Stimulated activated CD8-positive, alpha-beta memory T cell treated with anti-CD3 and anti-CD28 coated beads, Interleukin-7, amount 100 ng/mL, for 1 hour (primary cell): ENCODE data around the gene ABCB11.
"Not testable (repeated sequence)": the region's sequence is repeated elsewhere in the genome, so short reads cannot be mapped to it uniquely, and the experiment has no call there.

Source experiments
- DNase-seq, 2 donors: peaks; one replicate each; pipeline ENCODE4 v3.0.0-alpha.2; 2020; ENCODE audit warnings: low read depth in 2 of 2

Gene ABCB11

DNA sequence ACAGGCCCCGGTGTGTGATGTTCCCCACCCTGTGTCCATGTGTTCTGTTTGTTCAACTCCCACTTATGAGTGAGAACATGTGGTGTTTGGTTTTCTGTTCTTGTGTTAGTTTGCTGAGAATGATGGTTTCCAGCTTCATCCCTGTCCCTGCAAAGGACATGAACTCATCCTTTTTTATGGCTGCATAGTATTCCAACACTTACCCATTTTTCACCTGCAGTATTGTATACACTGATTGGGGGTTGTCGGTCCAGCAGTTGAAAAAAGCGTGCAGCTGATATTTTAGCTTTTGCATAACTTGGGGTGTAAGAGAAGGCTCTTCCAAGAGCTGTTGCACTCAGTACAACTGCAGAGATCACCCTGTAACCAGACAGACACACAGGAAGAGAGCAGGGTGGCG lies 99.0 kb downstream of the ABCB11 start:
- not testable (repeated sequence) for DNase-seq

DNA sequence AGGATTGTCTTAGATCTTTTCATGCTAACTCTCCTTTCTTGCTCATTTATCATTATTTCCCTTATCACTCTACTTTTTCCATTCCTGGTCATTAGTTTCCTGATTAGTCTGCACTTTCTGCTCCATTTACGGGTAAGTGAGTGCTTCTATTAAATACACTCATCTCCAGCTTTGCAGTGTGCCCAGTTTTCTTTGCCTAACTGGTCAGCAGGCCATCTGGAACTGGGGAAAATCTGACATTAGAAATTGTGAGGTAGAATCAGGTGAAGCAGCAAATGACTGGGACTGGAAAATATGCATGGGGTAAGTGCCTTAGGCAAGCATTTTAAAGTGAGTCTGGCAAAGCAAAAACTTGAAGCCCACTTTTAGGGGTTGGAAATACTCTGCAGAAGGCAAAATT lies 100.9 kb downstream of the ABCB11 start:
- DNase-seq = no peak

DNA sequence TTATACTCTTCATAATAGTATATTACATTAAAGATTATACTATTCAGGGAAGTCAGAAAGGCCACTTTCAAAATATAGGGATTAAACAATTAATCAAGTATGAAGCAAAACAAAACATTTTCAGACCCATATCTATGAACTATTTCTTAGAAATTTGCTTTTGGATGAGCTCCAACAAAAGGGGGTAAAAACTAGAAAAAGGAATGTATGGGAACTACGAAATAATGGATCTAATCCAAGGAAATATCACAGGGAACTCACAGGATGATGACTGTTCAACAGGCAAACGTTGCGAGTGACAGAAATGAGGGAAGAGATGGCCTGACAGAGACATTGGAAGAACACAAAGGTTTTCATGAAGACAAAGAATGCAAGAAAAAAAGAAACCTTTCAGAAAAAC lies 102.1 kb downstream of the ABCB11 start:
- no peak for DNase-seq

DNA sequence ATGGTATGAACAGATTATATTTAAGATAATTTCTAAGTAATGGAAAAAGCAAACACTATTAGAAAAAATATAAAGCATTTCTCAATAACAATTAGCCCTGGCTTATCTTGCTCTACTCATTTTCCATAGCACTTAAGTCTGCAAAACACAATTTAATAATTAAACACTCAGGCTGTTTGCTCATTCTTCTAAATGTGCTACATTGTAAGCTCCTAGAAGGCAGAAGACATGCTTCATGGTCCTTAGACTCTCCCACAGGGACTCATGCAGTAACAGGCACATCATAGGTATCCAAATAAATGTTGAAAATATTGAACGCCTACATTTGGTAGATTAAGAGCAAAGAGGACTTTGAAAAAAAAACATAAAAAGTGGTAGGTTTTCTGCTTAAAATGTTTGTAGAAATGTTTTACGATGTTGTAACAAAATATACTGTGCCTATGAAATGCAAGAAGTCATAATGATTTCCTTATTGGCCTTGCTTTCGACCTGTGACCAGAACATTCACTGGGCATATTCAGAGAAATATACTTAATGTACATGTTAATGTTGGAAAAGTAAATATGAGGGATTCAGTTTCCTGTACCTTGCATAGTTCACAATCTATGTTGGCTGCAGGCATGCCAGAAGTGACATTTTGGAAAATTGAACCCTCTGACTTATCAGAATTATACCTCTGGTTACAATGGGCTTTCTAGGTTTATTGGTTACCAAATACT lies 102.9 kb downstream of the ABCB11 start:
- DNase-seq = no peak

DNA sequence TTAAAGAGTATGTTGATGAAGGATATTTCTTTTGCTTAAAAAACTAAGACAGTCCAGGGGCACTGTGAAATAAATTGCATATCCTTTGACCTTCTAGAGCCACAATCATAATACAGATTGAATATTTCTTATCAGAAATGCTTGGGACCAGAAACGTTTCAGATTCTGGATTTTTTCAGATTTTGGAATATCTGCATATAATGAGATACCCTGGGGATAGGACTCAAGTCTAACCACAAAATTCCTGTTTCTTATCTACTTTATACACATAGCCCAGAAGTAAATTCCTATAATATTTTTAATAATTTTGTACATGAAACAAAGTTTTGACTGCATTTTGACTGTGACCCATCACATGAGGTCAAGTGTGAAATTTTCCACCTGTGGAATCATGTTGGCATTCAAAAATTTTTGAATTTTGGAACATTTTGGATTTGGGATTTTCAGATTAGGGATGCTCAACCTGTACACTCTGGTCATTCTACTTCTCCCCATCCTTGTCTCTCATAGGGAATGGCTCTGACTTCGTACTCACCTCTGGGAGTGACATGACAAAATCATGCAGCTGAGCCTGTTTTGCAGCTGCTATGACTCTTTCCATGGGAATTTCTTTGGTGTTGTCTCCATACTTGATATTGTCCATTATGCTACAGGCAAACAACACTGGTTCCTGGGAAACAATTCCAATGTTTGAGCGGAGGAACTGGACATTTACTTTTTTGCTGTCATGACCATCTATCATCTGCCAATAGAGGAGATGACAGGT lies 104.3 kb downstream of the ABCB11 start:
- DNase-seq = no peak

DNA sequence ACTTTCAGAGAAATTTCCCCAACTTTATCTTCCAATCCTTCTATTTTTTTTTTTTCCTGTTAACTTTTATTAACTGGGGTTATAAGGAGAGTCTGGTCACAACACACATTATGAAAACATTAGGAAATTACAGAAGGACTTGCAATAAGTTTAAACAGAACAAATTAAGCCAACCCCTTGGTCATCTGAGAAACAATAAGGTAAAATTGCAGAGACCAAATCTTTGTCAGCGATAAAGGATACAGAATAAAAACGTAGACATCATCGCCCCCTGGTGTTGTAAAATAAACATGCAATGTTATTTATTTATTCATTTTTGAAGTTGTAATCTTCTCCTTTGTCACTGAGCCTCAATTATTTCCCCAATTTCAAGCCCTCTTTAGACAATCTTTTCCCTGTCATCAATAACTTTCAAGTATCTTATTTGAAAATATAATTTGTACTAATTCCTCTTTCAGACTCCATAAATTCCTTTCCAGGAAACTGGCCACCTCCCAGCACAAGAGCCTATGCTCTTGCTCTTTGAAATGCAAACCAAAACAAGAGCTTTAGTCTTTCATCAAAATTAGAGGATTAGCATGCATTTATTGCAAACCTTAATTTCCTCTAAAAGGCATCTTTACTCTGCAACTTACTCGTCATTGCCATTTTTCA lies 110.5 kb downstream of the ABCB11 start:
- DNase-seq = no peak

DNA sequence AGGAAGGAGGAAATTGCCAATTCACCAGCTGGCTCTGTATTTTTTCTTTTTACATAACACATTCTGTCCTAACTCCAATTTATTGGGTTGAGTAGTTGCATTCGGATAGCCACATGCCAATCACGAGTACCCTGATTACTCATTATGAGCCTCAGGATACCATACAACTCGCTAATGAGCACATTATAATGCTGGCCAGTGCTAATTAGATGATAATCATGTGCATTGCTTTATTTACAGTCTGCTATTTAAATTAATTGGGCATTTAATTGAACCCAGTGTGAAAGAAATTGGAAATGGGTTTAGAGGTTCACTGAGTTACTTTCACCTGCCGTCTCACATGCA lies 114.8 kb downstream of the ABCB11 start:
- no peak for DNase-seq

DNA sequence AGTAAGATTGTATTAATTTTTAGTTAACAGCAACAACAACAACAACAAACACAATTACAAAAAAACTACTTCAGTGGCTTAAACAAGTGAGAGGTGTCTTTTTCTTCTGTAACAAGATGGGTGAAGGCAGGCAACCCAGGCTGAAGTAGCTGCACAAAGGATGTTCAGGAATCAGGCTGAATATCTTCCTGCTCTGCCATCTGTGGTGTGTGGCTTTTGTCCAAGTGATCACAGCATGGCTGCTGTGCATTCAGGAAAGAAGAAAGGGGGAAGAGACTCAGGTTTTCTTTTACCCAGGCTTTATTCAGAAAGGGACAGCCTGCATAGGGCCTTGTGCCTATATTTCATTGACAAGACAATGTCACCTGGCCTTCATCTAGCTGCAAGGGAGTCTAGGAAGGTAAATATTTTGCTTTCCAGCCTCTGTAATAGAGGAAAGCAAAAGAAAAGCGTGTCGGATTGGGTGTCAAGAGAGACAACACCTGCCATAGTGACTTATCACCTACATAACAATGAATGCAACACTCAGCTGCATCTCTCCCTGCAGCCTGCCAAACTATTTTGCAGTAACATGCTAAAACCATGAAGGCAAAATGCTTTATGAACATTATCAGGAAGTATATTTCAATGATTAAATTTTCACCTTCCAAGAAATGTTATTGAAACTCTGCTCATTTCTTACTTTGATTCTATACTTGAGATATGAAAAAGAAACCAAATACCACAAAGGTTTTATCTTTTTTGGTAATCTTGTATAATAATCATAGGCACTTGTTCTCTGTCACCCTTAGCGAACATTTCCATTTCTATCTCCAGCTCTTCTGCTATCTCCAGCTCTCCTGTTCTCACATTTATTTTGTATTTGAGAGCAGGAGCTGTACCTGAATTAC lies 115.4 kb downstream of the ABCB11 start:
- DNase-seq = no peak

DNA sequence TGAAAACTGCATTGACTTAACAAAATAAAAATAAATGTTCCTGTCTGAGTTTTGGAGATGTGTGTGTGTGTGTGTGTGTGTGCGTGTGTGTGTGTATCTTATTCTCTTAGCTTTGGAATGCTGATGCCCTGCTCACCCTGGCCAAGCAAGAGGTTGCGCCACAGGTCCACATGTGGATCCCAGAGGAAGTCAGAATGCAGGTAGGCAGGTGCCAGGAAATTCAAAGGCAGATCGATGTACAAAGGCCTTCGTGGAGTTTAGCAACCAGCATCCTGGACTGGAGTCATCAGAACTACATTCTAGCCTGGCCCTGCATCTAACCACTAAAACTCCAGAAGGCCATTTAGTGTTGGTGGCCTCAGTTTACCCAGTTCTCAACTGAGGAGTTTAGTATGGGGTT lies 117.6 kb downstream of the ABCB11 start:
- no peak for DNase-seq

DNA sequence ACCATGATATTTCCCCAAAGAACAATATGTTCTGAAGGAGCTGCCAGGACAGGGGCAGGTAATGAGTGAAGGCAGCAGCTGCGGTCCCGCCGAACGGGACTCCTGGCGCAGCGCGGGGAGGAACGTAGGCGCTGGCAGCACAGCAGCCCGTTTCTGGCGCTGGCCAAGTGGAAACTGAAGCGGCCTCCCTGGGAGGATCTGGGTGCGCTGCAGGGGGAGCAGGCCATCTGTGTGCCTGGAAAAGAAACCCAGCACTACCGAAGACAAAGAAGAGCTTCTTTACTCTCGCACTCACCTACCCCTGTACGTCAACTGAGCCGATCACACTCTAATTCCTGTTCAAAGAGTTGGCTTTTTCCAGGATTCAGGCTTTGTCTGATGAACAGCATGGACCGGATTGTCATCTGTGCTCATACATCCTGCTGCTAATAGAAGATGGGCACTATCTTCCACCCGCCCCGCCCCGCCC lies 118.2 kb downstream of the ABCB11 start:
- no peak for DNase-seq

DNA sequence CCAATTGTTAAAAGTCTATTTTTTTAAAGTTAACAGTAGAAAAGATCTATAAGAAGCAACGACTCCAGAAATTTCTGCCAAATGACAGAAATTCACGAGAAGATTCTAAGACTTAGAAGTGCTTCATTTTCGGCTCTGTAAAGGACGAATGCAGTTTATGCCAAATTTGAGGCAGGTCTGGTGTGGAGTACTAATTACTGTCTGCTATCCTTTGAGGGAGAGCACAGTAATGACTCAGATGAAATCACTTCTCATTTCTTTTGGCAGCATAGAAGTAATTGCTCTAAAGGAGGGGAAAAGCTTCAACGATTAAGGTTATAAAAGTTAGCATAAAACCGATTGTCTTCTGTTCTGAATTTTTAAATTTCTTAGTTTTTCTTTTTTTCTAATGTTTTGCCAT lies 118.7 kb downstream of the ABCB11 start:
- no peak for DNase-seq

DNA sequence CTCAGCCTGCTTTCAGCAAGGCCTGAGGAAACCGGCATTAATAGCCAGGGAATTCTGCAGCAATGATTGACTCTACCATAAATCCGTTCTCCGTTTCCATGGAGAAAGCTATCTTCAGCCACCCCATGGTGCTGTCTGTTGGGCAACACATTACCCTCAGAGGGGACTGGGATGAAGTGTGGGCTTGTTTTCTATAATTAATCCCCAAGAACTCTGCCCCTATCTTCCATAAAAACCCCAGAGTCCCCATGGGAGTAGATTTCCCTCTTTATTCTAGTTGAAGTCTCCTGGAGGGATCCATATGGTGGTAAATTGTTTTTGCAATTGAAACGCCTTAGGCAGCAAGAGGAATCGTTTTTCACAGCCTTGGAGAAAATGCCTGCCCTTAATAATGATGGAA lies 120.8 kb downstream of the ABCB11 start:
- no peak for DNase-seq

DNA sequence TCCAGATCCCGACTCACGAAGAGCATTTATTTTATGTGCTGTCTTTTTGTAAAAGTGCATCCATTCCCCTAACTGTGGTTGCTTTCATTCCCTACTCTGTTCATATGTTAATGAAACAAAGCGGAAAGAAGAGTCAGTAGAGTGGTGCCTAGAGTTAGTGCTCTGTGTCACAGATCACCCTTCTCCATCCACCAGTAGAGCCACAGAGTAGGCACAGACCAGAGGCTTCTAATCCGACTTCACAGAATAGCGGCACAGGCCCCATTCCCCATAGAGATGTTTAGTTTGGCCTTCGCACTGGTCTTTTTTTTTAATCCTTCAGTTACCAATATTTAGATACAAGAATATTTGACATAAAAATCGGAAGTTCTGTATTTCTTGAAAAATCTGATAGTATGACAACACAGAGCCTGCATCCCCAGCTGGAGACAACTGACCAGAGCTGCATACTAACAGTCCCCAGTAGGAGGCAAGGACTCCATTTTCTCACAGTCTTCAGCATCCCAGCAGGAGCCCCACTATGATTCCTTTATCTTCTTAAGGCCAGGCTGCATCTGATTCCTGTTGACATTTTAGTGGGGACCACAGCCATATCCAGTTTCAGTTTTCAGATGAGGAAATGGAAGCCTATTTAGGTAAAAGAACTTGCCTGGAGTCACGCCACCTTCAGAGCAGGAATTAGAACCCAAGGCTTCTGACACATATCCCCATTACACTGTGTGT lies 123.0 kb downstream of the ABCB11 start:
- DNase-seq = no peak

DNA sequence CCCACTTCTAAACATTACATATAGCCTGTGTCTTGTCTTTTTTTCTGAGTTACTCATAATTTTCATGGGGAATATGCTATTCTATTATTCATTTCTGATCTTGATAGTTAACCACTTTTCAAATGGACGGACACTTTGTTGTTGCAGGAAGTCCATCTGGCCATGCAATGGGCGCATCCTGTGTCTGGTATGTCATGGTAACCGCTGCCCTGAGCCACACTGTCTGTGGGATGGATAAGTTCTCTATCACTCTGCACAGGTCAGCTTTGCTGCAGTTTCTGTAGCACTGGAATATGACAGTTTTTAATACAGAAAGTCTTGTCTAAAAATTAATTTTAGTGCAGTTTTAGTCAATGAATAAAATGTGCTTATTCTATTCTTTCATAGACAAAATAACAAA lies 126.8 kb downstream of the ABCB11 start:
- DNase-seq = no peak

DNA sequence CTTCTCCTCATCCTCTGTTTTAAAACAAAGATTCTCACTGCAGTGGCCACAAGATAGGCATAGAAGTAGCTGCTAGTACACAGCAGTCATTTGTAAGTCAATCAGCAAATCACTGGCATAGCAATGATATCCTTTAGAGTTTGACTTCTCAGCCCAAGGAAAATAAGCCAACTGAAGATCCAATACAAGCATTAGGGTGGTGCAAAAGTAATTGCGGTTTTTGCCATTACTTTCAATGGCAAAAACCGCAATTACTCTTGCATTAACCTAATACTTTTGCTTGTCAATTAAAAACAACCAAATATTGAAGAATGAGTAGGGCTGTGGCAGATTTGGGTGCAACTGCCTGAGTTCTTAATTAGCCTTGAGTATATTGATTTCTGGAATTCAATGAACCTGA lies 127.2 kb downstream of the ABCB11 start:
- no peak for DNase-seq

DNA sequence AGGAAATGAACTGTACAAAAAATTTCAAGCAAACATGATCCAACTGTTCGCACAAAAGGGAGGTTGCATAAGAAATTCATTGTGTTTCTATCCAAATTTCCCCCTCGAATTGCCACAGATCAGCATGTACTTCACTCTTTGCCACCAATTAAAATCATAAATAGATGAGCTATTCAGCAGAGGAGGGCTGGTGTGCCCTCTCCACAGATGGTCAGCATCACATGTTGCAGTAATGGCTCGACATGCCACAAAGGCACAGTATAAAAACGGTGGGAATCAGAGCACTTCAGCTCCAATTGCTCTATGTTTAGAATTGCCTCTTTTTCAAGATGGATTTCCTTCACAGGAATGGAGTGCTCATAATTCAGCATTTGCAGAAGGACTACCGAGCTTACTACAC lies 130.1 kb downstream of the ABCB11 start, which contains the start of gene G6PC2:
Gene G6PC2, plus strand, starts transcription at position 289 of the 400 bp plus-strand sequence. Its CDS starts 41 bp downstream, at position 330.
- no peak for DNase-seq

DNA sequence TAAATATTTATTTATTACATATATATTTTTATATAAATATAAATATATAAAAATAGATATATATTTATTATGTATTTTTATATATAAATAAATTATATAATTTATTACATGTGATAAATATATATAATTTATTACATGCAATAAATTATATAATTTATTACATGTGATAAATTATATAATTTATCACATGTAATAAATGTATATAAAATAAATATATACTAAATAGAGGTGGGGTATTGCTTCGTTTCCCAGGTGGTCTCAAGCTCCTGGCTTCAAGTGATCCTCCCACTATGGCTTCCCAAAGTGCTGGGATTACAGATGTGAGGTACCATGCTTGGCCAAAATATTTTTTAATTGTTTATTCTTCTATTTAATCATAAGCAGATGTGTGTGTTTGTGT lies 133.7 kb downstream of the ABCB11 start:
- DNase-seq = no peak

DNA sequence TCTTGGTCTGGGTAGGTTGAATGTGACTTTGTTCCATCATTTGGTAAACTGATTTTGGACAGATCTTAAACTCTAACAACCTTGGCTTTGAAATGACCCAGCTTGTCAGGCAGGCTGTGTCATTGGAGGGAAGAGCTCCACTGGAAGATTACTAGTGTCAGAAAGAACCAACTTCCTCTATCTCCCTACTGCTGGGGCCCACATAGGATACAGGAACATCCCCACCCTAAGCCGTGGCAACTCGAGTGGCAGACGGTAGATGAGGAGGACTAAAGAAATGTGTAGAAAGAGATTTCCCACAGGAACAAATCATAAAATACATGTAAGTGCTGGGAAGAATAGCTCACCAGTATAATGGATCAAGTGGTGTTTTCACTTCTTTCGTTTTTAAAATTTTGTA lies 134.3 kb downstream of the ABCB11 start:
- no peak for DNase-seq

DNA sequence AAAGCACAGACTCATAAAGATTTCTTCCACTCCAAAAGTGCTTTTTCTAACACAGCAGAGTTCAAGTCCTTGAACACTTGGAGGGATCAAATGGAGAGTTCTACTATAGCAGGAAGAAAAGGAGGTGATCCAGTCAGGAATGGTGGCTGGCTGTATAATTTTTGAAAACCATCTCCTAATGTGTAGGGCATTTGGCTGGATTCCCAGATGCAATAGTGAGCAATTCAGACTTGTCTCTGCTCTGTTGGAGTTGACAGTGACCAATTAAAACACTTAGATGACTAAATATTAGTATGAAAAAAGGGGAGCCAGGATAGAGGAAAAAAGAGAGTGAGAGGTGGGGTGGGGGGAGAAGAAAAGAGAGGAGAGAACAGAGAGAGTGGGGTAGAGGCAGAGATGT lies 135.4 kb downstream of the ABCB11 start:
- DNase-seq = no peak

DNA sequence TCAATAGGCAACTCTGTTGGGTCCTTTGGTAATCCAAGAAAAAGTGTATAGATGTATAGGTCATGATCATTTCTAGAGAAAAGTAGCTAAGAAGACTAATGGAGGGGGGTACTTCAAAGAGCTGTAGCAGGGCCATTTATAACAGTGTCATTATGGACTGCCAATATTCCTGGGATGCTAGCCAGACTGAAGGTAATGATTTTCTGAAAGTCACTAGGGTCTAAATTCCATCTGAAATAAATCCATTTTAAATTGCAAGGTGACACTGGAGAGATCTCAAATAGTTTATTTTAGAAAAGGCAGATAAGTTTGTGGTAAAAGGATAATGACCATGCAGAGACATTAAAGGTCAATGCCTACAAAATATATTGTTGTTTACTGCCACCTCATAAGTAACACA lies 136.4 kb downstream of the ABCB11 start:
- DNase-seq = no peak

DNA sequence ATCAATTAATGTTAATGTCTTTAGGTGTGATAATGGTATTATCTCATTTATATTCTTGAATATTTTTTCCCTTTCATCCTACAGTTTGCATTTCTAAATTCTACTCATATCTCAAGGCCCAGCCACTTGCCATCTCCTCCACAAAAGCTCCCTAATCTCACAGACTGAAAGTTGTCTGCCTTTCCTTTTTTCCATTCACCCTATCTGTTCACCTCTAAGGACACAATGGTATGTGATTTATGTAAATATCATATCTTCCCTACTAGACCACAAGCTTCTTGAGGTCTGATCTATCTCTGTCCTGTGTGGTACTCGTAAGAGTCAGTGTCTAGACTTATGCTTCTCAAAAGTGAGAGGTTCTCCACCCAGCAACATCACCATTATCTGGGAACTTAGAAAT lies 137.0 kb downstream of the ABCB11 start:
- no peak for DNase-seq
